Endodermal cell (in vitro differentiated cells): ENCODE results near the gene S1PR1. TPM values are rescaled to one million over a fixed set of nuclear protein-coding genes. Genes with fewer than 3 reads are reported as not detected.

Experiments used
- DNase-seq: peaks from one replicate; pipeline ENCODE4 v3.0.0-alpha.2; 2017
- H3K27ac ChIP-seq: 2 replicates; pipeline ENCODE4 v1.5.1; 2013; ENCODE audit warnings: mild to moderate bottlenecking, low read depth, low read length, moderate library complexity
- H3K27me3 ChIP-seq: 2 replicates; pipeline ENCODE4 v1.6.1; 2013; ENCODE audit warnings: mild to moderate bottlenecking, low read length, moderate library complexity; ENCODE audit not compliant: insufficient read depth, control insufficient read depth, poor library complexity, severe bottlenecking
- H3K36me3 ChIP-seq: 2 replicates; pipeline ENCODE4 v1.7.0; 2013; ENCODE audit warnings: mild to moderate bottlenecking, low read length, moderate library complexity; ENCODE audit not compliant: control insufficient read depth, insufficient read depth
- H3K4me1 ChIP-seq: one replicate; pipeline ENCODE4 v1.7.0; 2013; ENCODE audit warnings: low read length; ENCODE audit not compliant: control insufficient read depth, insufficient read depth
- H3K4me3 ChIP-seq: 2 replicates; pipeline ENCODE4 v1.5.1; 2013; ENCODE audit warnings: mild to moderate bottlenecking, low read length, moderate library complexity
- H3K9ac ChIP-seq: 2 replicates; pipeline ENCODE4 v1.6.1; 2013; ENCODE audit warnings: mild to moderate bottlenecking, low read length, moderate library complexity; ENCODE audit not compliant: poor library complexity, severe bottlenecking; ENCODE audit errors: extremely low read depth
- H3K9me3 ChIP-seq: 2 replicates; pipeline ENCODE4 v1.6.1; 2013; ENCODE audit warnings: mild to moderate bottlenecking, low read length, moderate library complexity; ENCODE audit not compliant: control insufficient read depth
- H3K27ac Mint-ChIP-seq: 2 replicates; pipeline ENCODE4 v1.8.0; 2020; ENCODE audit warnings: mixed read lengths
- H3K27me3 Mint-ChIP-seq: 2 replicates; pipeline ENCODE4 v1.8.0; 2021; ENCODE audit warnings: mild to moderate bottlenecking, mixed read lengths; ENCODE audit not compliant: insufficient read depth
- H3K36me3 Mint-ChIP-seq: 2 replicates; pipeline ENCODE4 v1.8.0; 2020; ENCODE audit warnings: low read depth, mixed read lengths
- H3K4me1 Mint-ChIP-seq: 2 replicates; pipeline ENCODE4 v1.8.0; 2020; ENCODE audit warnings: mixed read lengths
- H3K4me3 Mint-ChIP-seq: 2 replicates; pipeline ENCODE4 v1.8.0; 2020; ENCODE audit warnings: mild to moderate bottlenecking, moderate library complexity, mixed read lengths
- H3K9me3 Mint-ChIP-seq: 2 replicates; pipeline ENCODE4 v1.8.0; 2020; ENCODE audit warnings: mild to moderate bottlenecking, mixed read lengths
- CTCF ChIP-seq: fragments of 200-600 bp; sonication (generic); conservative IDR thresholded peaks from 2 replicates; pipeline ENCODE4 v1.5.0; 2021; ENCODE audit warnings: antibody characterized with exemption, mild to moderate bottlenecking
- WGBS, 2 experiments: methylation state at CpG; one replicate each; pipeline versions ENCODE4 v1.1.5 to v1.1.7; 2013; ENCODE audit warnings: missing lambda C conversion rate in 2 of 2, mixed read lengths in 1 of 2; ENCODE audit not compliant: insufficient coverage in 1 of 2, insufficient read length in 1 of 2; 5-methylcytosine and 5-hydroxymethylcytosine counted together
- total RNA-seq, 2 donors: library from RNA; stranded (reverse); fragmentation: NEBNext Ultra II Directional in 1 of 2; extraction: Animal tissue kit (Norgen Biotek cat#: 25700) in 1 of 2; gene quantifications; 2 replicates in 1 of 2; 3 replicates in 1 of 2; pipeline ENCODE4 v1.2.1, GENCODE V29; 2021

Gene S1PR1
- total RNA-seq, 2 donors from 2014 or later, result 0.35 to 0.53 TPM

GRCh38 chr1:101190441-101190840 is 46.4 kb upstream of the S1PR1 start:
- DNase-seq, result no peak
- Mint-ChIP-seq H3K4me3 (no peak overlapping the region), H3K9me3 (no peaks in the 10 kb centered on the region), H3K27me3 (peaks cover 2% of the 10 kb centered on the region), H3K27ac (no peak overlapping the region), H3K4me1 (peaks cover 3% of the 10 kb centered on the region), H3K36me3 (no peaks in the 10 kb centered on the region)
- Histone ChIP-seq H3K27me3 (no peaks in the 10 kb centered on the region), H3K36me3 (no peaks in the 10 kb centered on the region), H3K9ac (no peak overlapping the region), H3K4me3 (no peak overlapping the region), H3K9me3 (no peaks in the 10 kb centered on the region), H3K4me1 (no peaks in the 10 kb centered on the region), H3K27ac (no peak overlapping the region)
- no peak for TF ChIP-seq CTCF
- 92 to 100% methylated on average over 1 to 4 of the region's 4 CpGs for WGBS, 2 experiments

GRCh38 chr1:101191049-101191448 is 45.8 kb upstream of the S1PR1 start:
- Mint-ChIP-seq H3K4me3 (no peak overlapping the region), H3K27me3 (peaks cover 2% of the 10 kb centered on the region), H3K4me1 (peaks cover 3% of the 10 kb centered on the region), H3K9me3 (no peaks in the 10 kb centered on the region), H3K27ac (no peak overlapping the region), H3K36me3 (no peaks in the 10 kb centered on the region)
- H3K4me1 ChIP-seq, result no peaks in the 10 kb centered on the region
- H3K27ac ChIP-seq, result no peak overlapping the region
- H3K4me3 ChIP-seq, result no peak overlapping the region
- H3K9ac ChIP-seq, result no peak overlapping the region
- no peaks in the 10 kb centered on the region for H3K36me3 ChIP-seq
- no peak for DNase-seq
- no peak for TF ChIP-seq CTCF
- no peaks in the 10 kb centered on the region for H3K9me3 ChIP-seq
- no peaks in the 10 kb centered on the region for H3K27me3 ChIP-seq

DNA sequence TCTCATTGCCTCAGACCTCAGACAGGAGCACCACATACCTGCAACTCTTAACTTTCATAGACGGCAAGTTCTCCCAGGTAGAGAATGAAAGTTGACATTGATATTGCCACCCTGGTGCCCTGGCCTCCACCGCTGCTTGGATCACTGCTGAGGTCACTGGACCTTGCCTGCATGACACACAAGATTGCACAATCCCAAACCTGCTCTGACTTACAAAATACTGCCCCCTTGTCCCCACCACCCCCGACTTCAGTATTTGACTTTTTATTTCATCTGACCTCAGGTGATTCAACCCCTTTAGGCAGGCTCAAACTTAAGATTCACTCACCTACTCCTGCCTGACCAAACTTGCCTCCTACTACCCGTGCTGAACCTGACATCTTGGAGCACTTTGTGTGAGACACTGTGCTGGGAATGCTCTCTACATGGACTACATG is 43.1 kb upstream of the S1PR1 start:
- Mint-ChIP-seq H3K27me3 (no peaks in the 10 kb centered on the region), H3K27ac (peak overlapping the region; percentile 54), H3K9me3 (no peaks in the 10 kb centered on the region), H3K4me1 (no peaks in the 10 kb centered on the region), H3K4me3 (no peak overlapping the region), H3K36me3 (no peaks in the 10 kb centered on the region)
- DNase-seq, result no peak
- Histone ChIP-seq H3K27ac (no peak overlapping the region), H3K4me3 (no peak overlapping the region), H3K9me3 (no peaks in the 10 kb centered on the region), H3K4me1 (no peaks in the 10 kb centered on the region), H3K9ac (no peak overlapping the region), H3K27me3 (no peaks in the 10 kb centered on the region), H3K36me3 (no peaks in the 10 kb centered on the region)
- TF ChIP-seq CTCF, result no peak
- 90% methylated on average over 3 to 4 of the region's 4 CpGs for WGBS, 2 experiments
